NCI-H1694 (cell line): ENCODE results near the gene ZNF618.

Experiments
- DNase-seq: peaks from one replicate; lab custom pipeline; 2025; lab: John Stamatoyannopoulos, UW

The ZNF618 gene

DNA sequence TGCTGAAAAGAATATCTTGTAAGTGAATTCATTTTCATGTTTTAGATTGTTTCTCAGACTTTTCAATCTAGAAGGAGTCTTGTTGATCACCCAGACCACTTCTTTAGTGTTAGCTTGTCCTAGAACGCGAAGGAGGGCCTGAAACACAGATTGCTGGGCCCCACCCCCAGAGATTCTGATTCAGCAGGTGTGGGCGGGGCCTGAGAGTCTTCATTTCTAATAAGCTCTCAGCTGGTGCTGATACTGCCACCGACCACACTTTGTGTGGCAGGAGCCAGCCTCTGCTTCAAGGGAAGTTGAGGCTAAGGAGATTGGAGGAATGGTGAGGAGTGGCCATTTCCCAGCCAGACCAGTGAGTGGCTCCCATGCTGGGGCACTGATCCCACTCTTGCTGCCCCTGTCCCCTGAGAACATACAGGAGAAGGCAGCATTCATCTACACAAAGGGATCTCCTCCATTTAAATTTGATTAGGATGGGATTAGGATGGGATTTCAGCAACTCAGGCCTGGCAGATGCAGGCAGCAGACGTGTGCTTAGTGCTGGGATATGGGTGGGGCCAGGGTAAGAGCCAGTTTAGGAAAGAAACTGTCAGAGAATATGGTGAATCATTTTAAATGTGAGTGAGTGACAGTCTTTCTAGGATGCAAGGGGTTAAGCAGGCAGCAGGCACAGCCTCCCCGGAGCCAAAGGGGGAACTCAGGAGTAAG lies 35.9 kb downstream of the ZNF618 start:
- DNase-seq: no peak

- DNase-seq: no peak
These were observed 36.7 kb downstream of the ZNF618 start for GRCh38 chr9:113912816-113913215.

DNA sequence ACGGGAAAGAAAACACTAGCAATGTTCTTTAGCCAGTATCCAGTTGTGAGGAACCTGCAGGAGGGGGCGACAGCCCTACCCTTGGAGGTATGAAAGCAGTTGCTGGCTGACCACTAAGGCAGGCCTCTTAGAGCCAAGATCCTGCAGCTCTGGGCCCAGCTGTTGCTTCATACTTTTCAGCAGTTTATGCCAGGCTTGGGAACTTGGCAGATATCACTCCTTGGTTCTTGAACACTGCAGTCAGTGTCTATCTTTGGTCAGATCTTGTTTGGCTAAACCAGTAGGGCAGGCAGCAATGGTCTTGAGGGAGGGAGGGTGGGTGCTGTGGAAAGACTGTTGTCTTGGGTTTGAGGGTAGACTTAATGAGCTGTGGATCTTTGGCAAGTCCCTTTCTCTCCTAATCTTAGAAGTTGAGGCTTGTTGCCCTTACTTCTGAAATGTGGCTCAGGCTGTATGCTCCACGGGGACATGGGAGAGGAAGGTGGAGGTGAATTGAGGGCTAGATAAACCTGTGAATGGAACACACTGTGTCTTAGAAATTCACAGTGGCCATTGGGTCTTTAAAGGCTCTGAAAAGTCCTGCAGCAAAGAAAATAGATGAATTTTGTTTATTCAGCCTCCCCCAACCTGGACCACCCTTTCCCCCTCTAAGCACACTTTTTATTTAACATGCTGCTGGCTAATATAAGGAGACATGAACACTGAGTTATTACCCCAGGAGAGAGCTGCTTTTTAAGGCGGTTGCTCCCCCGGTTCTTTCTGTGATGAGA lies 37.5 kb downstream of the ZNF618 start:
- no peak for DNase-seq

GRCh38 chr9:113914517-113914916 lies 38.4 kb downstream of the ZNF618 start:
- no peak for DNase-seq

GRCh38 chr9:113915817-113916434 lies 39.8 kb downstream of the ZNF618 start:
- no peak for DNase-seq

- no peak for DNase-seq
These were observed 40.8 kb downstream of the ZNF618 start for GRCh38 chr9:113916931-113917330.

GRCh38 chr9:113918697-113919350 lies 42.7 kb downstream of the ZNF618 start:
- no peak for DNase-seq

DNA sequence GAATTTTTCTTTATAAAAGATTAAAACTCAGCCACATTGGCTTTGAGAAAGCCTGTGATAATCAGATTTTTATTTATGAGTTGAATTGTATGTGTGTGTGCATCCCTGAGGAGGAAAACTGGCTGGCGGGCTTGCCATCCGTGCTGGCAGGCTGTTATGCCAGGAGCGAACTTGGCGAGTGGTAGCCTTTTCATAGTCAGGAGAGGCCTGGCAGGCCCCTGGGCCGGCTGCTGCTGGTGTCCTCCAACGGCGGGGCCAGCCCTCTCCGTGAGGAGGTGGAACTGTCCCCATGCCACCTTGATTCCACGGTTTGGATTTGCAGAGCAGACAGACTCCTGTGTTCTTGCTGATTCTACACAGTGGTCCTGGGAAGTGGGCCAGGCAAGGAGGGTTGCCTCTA lies 43.3 kb downstream of the ZNF618 start:
- no peak for DNase-seq

GRCh38 chr9:113919871-113920270 lies 43.8 kb downstream of the ZNF618 start:
- DNase-seq: no peak

DNA sequence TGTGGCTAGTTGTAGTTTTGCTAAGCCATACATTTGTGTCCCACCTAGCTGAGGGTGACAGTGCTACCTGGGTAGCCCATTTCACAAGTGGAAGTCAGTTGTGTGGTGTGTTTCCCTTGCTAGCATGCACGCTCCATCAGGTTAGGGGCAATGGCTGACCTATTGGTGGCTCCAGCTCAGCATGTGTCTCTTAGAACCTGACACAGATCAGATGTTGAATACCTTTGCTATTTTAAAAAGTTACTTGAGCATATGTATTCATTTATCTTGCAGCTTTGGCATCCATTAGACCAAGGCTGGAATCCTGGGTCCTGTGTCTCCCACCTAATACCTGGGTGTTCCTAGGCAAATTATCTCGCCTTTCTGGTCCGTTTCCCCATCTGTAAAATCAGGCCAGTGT lies 44.8 kb downstream of the ZNF618 start:
- no peak for DNase-seq

DNA sequence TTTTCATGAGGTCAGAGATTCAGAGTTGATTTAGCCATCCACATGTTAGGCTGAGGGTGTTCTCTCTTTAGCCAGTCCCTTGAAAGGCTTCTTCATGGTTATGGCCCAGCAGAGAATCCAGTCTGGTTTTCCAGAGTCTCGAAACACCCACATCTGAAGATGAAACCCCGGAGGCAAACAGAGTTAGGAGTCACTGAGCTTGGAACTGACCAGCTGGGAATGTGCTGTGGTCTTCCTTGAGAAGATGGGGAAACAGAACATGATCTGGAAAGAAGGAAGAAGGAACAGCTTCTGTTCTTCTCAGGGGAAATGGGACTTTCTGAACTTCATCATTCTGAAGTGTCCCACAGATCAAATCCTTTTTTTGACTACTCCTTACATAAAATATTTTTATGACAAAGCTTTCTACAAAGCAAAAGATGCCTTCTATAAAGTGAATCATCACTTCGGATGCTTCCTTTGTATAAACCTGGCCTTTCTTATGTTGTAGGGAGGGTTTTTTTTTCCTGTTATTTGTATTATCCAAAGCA lies 45.4 kb downstream of the ZNF618 start:
- DNase-seq: no peak

- DNase-seq: no peak
These were observed 46.1 kb downstream of the ZNF618 start for GRCh38 chr9:113922160-113922559.

DNA sequence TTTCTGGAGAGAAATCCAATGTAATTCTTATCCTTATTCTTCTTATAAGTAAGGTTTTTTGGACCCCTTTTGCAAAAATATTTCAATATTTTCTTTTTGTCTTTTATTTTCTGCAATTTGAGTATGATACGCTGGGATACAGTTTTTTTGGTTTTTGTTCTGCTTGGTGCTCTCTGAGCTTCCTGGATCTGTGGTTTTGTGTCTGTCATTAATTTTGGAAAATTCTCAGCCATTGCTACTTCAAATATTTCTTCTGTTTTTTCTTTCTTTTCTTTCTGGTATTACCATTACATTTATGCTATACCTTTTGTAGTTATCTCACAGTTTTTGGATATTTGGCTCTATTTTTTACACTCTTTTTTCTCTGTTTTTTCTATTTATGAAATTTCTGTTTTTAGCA lies 50.1 kb downstream of the ZNF618 start:
- DNase-seq: no peak

GRCh38 chr9:113927277-113927676 lies 51.2 kb downstream of the ZNF618 start:
- DNase-seq: no peak

DNA sequence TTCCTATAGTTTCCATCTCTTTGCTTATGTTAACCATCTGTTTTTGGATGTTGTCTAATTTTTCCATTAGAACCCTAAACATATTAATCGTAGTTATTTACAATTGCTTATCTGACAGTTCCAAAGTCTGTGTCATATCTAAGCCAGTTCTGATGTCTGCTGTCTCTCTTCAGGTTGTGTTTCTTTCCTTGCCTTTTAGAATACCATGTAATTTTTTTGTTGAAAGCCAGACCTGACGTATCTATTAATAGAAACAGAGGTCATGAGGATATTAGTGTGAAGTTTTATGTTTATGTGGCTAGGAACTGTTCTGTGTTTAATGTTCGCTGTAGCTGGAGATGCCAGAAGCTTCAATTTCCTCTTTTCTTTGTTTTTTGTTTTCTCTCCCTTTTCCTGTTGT lies 52.2 kb downstream of the ZNF618 start:
- no peak for DNase-seq

- no peak for DNase-seq
These were observed 53.7 kb downstream of the ZNF618 start for GRCh38 chr9:113929634-113930389.

- no peak for DNase-seq
These were observed 54.3 kb downstream of the ZNF618 start for GRCh38 chr9:113930390-113930783.

DNA sequence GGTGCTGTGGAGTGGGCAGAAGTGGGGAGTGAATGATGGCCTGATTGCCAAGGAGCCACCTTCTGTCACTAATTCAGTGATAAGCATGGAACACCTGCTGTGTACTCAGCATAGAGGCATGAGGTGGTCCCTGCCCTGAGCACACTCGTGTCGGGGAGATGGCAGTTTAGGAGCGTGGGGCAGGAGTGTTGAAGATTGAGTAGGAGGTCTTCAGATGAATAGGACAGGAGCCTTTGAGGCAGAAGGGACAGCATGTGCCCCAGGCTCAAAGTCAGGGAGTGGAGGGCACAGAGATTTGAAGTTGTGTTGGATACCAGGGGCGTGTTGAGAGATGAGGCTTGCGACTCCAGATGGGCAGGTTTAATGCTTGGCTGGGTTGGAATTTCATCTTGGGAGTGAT lies 55.0 kb downstream of the ZNF618 start:
- DNase-seq: no peak

GRCh38 chr9:113931777-113932176 lies 55.7 kb downstream of the ZNF618 start:
- no peak for DNase-seq

- DNase-seq: no peak
These were observed 56.9 kb downstream of the ZNF618 start for GRCh38 chr9:113932906-113933584.

DNA sequence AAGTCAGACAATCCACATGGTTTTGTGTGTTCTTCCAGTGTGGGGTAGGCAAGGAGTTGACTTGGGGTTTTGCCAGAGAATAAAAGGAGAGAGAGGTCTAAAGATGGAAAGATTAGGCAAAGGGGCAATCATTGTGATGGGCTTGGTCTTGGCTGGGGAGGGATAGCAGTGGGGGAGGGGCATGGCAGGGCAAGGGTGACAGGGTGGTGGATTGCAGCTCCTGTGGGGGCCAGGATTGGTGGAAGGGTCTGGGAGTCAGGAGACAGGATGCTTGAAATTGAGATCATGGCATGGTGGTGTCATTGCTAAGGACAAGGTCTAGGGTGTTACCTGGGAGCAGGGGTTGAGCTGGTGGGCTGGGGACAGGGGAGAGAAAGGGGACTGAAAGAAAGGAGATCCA lies 57.6 kb downstream of the ZNF618 start:
- no peak for DNase-seq
